Breast epithelium (tissue), 4 donors: ENCODE results near the gene PTPRG. TPM values are rescaled to one million over a fixed set of nuclear protein-coding genes. Genes with fewer than 3 reads are reported as not detected.
"Not testable (repeated sequence)": the region's sequence is repeated elsewhere in the genome, so short reads cannot be mapped to it uniquely, and the experiment has no call there.

ENCODE experiments used
- DNase-seq, 2 donors: peaks; one replicate each; pipeline ENCODE4 v3.0.0-alpha.2; 2019; ENCODE audit warnings: low spot score in 2 of 2
- H3K27ac ChIP-seq, 2 donors: fragments of 200-600 bp; sonication (generic) in 1 of 2; one replicate each; pipeline ENCODE4 v1.5.1; 2016 to 2019; ENCODE audit warnings: mild to moderate bottlenecking in 1 of 2
- H3K27me3 ChIP-seq, 2 donors: fragments of 200-600 bp; sonication (generic) in 1 of 2; one replicate each; pipeline versions ENCODE4 v1.5.1 to v1.6.0; 2017 to 2019; ENCODE audit warnings: control low read depth in 1 of 2, mild to moderate bottlenecking in 1 of 2
- H3K36me3 ChIP-seq: fragments of 200-600 bp; one replicate; pipeline ENCODE4 v1.5.1; 2019
- H3K4me1 ChIP-seq, 2 donors: fragments of 200-600 bp; sonication (generic); one replicate each; pipeline ENCODE4 v1.5.1; 2016 to 2019; ENCODE audit warnings: control low read depth in 1 of 2
- H3K4me3 ChIP-seq, 3 donors: fragments of 200-600 bp; sonication (generic); 1 replicate in 2 of 3; 2 replicates in 1 of 3; pipeline ENCODE4 v1.5.1; 2016 to 2019; ENCODE audit warnings: mild to moderate bottlenecking in 3 of 3, moderate library complexity in 2 of 3
- H3K9me3 ChIP-seq, 2 donors: fragments of 200-600 bp; sonication (generic) in 1 of 2; one replicate each; pipeline ENCODE4 v1.5.1; 2016 to 2019; ENCODE audit warnings: control low read depth in 1 of 2
- POLR2A ChIP-seq: fragments of 450-650 bp; IDR thresholded peaks from one replicate; pipeline ENCODE4 v1.6.1; 2016; ENCODE audit warnings: antibody characterized with exemption, mild to moderate bottlenecking, moderate library complexity
- POLR2AphosphoS5 ChIP-seq, 3 donors: sonication (generic); formaldehyde crosslinking; IDR thresholded peaks; one replicate each; pipeline ENCODE4 v1.6.1; 2017; ENCODE audit warnings: antibody characterized with exemption in 3 of 3
- intact Hi-C: fragments of 100-400 bp; cut with DNase I; formaldehyde crosslinking; loops from one replicate; pipeline ENCODE4 v1.15.1; 2023; ENCODE audit warnings: low total_unique reads
- total RNA-seq, 3 donors: library from RNA; depleted of rRNA; stranded (reverse); fragments of >200 nt; gene quantifications; one replicate each; pipeline ENCODE4 v1.1.0, GENCODE V29; 2016
- TF ChIP-seq, protein P1 (sequence below), 3 donors: fragments of 450-650 bp; IDR thresholded peaks; one replicate each; pipeline ENCODE4 v1.5.1; 2016 to 2017; ENCODE audit warnings: antibody characterized with exemption in 3 of 3, mild to moderate bottlenecking in 3 of 3, moderate library complexity in 3 of 3

Gene PTPRG
- total RNA-seq, 3 donors from 2014 or later: 42.3 to 179 (median 61.6) TPM

DNA sequence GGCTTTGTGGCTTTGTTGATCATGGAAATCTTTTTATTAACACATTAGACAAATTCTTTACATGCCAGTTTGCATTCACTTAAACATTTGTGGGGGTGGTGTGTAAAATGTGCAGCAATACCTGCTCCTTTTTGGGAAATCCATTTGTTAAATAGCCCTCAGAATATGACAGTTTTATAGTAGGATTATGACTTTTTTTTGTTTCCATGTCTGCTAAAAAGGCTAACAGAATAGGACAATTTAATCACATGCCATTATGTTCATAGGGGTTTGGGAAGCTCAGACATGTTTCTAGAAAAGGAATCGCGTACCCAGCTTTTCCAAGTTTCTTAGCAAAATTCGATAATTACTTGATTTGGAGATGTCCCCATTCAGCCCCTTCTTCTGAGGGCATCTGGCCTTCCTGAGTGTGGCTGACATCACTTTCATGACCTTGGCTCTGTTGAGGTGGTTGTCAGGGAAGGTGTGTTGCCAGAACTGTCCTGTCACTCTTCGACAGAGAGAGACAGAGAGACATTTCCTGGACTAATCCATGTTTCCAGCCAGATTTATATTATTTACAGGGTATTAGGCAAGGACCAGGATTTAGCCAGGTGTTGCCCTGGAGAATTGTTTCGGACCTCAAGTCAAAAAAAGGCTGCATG lies 126.4 kb downstream of the PTPRG start:
- TF ChIP-seq POLR2AphosphoS5 (IDR thresholded peaks at IDR 0.05): no peak
- TF ChIP-seq POLR2A: no peak
- TF ChIP-seq, protein P1, sequence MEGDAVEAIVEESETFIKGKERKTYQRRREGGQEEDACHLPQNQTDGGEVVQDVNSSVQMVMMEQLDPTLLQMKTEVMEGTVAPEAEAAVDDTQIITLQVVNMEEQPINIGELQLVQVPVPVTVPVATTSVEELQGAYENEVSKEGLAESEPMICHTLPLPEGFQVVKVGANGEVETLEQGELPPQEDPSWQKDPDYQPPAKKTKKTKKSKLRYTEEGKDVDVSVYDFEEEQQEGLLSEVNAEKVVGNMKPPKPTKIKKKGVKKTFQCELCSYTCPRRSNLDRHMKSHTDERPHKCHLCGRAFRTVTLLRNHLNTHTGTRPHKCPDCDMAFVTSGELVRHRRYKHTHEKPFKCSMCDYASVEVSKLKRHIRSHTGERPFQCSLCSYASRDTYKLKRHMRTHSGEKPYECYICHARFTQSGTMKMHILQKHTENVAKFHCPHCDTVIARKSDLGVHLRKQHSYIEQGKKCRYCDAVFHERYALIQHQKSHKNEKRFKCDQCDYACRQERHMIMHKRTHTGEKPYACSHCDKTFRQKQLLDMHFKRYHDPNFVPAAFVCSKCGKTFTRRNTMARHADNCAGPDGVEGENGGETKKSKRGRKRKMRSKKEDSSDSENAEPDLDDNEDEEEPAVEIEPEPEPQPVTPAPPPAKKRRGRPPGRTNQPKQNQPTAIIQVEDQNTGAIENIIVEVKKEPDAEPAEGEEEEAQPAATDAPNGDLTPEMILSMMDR (IDR thresholded peaks at IDR 0.05): no peak
- Histone ChIP-seq H3K4me1 (peaks cover 0 to 6% of the 10 kb centered on the region in 2 donors), H3K27me3 (no peaks in the 10 kb centered on the region), H3K4me3 (no peak overlapping the region), H3K36me3 (no peaks in the 10 kb centered on the region), H3K27ac (no peak overlapping the region), H3K9me3 (no peaks in the 10 kb centered on the region)
- intact Hi-C loops: no loop called here
- no peak for DNase-seq

DNA sequence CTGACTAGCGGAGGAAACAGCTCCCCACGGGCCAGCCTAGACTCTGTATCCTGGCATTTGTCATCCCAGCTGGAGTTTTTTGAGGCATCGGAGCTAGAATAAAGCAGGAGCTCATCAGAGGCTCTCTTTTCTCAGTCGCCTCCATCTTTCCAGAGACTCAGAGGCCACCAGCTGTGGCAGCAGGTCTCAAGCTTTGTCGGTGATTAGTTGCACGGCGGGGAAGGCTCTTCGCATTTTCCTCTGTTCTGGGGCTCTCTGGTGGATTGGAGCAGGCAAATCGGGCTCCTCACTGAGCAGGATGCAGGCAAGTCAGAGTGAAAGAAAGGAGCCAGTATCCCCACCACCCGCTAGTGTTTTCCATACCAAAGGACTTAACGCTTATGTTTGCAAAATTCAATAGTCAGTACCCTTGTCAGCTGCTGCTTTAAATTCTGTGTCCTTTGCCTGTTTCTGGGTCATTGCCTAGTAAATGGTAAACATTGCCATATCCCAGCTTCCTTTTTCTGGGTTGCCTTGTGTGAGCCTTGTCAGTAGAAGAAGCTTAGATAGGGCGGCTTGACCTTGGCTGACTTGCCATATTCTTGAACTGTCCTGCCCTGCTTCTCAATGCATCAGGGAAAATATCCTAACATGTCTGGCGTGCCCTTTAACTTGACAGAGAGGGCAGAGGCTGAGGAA lies 127.1 kb downstream of the PTPRG start:
- no peaks in the 10 kb centered on the region for H3K27me3 ChIP-seq
- H3K27ac ChIP-seq: no peak overlapping the region
- no peaks in the 10 kb centered on the region for H3K36me3 ChIP-seq
- H3K4me3 ChIP-seq: no peak overlapping the region
- intact Hi-C loops: no loop called here
- H3K4me1 ChIP-seq: peaks cover 0 to 6% of the 10 kb centered on the region in 2 donors
- no peaks in the 10 kb centered on the region for H3K9me3 ChIP-seq
- DNase-seq: no peak
- TF ChIP-seq, protein P1 (IDR thresholded peaks at IDR 0.05): no peak
- no peak for TF ChIP-seq POLR2A
- no peak for TF ChIP-seq POLR2AphosphoS5 (IDR thresholded peaks at IDR 0.05)

DNA sequence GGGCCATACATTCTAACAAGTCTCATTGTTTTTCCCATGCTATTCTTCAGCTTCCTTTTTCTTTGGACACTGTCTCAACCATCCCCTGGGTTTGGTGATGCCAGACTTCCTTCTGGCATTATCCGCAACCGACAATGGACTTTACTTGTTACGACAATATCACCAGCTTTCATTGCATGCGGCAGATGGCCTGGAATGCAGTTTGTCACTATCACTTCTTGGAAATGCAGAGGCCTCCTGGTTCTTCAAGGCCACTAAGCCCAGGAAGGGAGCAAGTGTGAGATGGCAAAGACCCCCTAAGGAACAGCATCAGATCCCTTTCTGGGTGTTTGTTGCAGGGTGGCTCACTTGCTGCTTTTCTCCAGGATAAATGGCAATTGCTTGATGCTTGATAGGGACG lies 128.6 kb downstream of the PTPRG start:
- no peak for DNase-seq
- Histone ChIP-seq H3K4me1 (peaks cover 0 to 6% of the 10 kb centered on the region in 2 donors), H3K36me3 (no peaks in the 10 kb centered on the region), H3K4me3 (no peak overlapping the region), H3K9me3 (no peaks in the 10 kb centered on the region), H3K27ac (no peak overlapping the region), H3K27me3 (no peaks in the 10 kb centered on the region)
- intact Hi-C loops: no loop called here
- TF ChIP-seq, protein P1 (IDR thresholded peaks at IDR 0.05): no peak
- TF ChIP-seq POLR2A (no peak), POLR2AphosphoS5 (IDR thresholded peaks at IDR 0.05) (no peak)

DNA sequence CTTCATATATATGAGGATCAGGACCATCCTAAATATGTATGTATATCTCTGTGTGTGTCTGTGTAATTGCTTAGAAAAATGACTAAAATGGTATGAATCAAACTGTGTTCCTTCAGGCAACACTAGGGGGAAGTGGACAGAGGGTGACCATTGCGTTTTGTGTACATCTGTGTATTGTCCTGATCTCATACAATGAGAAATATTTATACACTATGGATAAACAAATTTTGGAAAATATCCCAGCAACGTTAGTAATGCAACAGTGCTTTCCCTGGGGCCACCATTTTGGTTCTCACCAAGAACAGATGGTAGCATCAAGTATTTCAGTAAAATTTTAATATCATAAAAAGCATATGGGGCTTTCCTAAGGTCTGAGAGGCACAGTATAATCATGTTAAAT lies 130.1 kb downstream of the PTPRG start:
- no peak for TF ChIP-seq POLR2A
- no peak for TF ChIP-seq POLR2AphosphoS5 (IDR thresholded peaks at IDR 0.05)
- TF ChIP-seq, protein P1 (IDR thresholded peaks at IDR 0.05): no peak
- Histone ChIP-seq H3K4me3 (no peak overlapping the region), H3K27ac (no peak overlapping the region), H3K4me1 (no peaks in the 10 kb centered on the region), H3K27me3 (no peaks in the 10 kb centered on the region), H3K36me3 (no peaks in the 10 kb centered on the region), H3K9me3 (no peaks in the 10 kb centered on the region)
- intact Hi-C loops: no loop called here
- DNase-seq: no peak

DNA sequence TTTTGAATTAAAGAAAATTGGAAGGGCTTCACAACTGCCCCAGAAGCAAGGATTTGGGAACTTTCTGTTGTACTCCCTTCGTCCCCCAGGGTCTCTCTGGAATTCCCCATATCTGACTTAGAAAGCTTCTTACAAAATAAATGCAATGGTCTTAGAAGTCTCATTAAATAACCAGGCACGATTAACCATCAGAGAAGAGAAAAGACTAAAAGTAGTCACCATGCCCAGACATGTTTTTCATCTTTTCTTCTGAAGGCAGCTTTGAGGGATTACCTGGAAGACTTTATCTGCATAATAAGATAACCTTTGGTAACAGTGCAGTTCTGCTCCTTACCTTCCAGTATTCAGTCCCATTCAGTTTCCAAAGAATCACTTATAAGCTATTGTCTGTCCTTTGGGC lies 135.9 kb downstream of the PTPRG start:
- intact Hi-C loops: no loop called here
- no peak for TF ChIP-seq POLR2AphosphoS5 (IDR thresholded peaks at IDR 0.05)
- no peak for TF ChIP-seq POLR2A
- TF ChIP-seq, protein P1 (IDR thresholded peaks at IDR 0.05): no peak
- no peaks in the 10 kb centered on the region for H3K4me1 ChIP-seq
- H3K36me3 ChIP-seq: no peaks in the 10 kb centered on the region
- no peak for DNase-seq
- no peaks in the 10 kb centered on the region for H3K27me3 ChIP-seq
- H3K9me3 ChIP-seq: no peaks in the 10 kb centered on the region
- no peak overlapping the region for H3K27ac ChIP-seq
- no peak overlapping the region for H3K4me3 ChIP-seq

DNA sequence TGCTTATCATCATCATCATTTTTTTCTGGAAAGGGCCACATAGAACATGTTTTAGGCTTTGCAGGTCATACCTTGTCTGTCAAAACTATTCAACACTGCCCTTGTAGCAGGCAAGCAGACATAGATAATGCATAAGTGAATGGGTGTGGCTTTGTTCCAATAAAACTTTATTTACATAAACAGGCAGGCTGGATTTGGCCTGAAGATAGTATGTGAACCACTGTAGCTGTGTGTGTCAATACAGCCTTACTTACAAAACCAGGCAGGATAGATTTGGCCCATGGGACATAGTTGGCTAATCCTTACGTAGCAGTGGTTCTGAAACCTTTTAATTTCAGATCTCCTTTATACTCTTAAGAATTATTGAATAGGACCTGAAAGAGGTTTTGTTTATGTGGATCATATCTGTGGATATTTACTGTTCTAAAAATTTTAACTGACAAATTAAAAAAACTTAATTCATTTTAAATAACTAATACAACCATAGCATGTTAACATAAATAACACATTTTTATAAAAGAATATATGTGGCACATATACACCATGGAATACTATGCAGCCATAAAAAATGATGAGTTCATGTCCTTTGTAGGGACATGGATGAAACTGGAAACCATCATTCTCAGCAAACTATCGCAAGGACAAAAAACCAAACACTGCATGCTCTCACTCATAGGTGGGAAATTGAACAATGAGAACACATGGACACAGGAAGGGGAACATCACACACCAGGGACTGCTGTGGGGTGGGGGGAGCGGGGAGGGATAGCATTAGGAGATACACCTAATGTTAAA lies 137.1 kb downstream of the PTPRG start:
- intact Hi-C loops, H3K36me3 ChIP-seq, DNase-seq, H3K4me3 ChIP-seq, H3K27ac ChIP-seq, H3K9me3 ChIP-seq, H3K27me3 ChIP-seq, H3K4me1 ChIP-seq: not testable (repeated sequence)
